GM19372 (cell line): ENCODE results near the gene TACC3.
A peak's percentile ranks its signal among the peaks of the same experiment; 100 is the strongest.

Experiments used
- ATAC-seq: cut with Tn5 transposase; IDR thresholded peaks from one replicate; pipeline ENCODE4 v1.9.1; 2021; ENCODE audit warnings: mild to moderate bottlenecking, low read depth, moderate library complexity; ENCODE audit not compliant: unreplicated experiment

The TACC3 gene

GRCh38 chr4:1721003-1721665 lies at the start of gene TACC3, which contains the start of gene TMEM129:
TACC3 (plus strand) TSS chr4:1721521; CDS start chr4:1723422, 1,901 bp downstream.
TMEM129 (minus strand) TSS chr4:1721323; CDS start chr4:1720837, 486 bp downstream.
- ATAC-seq: peak; percentile 76

- no peak for ATAC-seq
Observed at GRCh38 chr4:1673671-1674070, 47.6 kb upstream of the TACC3 start.

- ATAC-seq: no peak
Observed at GRCh38 chr4:1674682-1675081, 46.6 kb upstream of the TACC3 start.

- no peak for ATAC-seq
Observed at GRCh38 chr4:1675136-1675801, 46.1 kb upstream of the TACC3 start.

GRCh38 chr4:1675802-1676137 lies 45.6 kb upstream of the TACC3 start:
- no peak for ATAC-seq

- ATAC-seq: no peak
Observed at GRCh38 chr4:1676605-1677525, 44.5 kb upstream of the TACC3 start.

- ATAC-seq: no peak
Observed at GRCh38 chr4:1678244-1678643, 43.1 kb upstream of the TACC3 start.

GRCh38 chr4:1682860-1683259 lies 38.5 kb upstream of the TACC3 start:
- ATAC-seq: no peak

- no peak for ATAC-seq
Observed at GRCh38 chr4:1683261-1683735, 38.0 kb upstream of the TACC3 start.

- ATAC-seq: peak; percentile 90
Observed at GRCh38 chr4:1683736-1684505, 37.4 kb upstream of the TACC3 start, which contains the start of gene FAM53A. FAM53A (minus strand) TSS chr4:1684313; CDS start chr4:1668741, 15,572 bp downstream.

GRCh38 chr4:1684506-1685234 lies 36.7 kb upstream of the TACC3 start:
- ATAC-seq: no peak

GRCh38 chr4:1685235-1686150 lies 35.8 kb upstream of the TACC3 start:
- ATAC-seq: no peak

GRCh38 chr4:1686440-1687036 lies 34.8 kb upstream of the TACC3 start:
- no peak for ATAC-seq

GRCh38 chr4:1690698-1691097 lies 30.6 kb upstream of the TACC3 start:
- ATAC-seq: no peak

GRCh38 chr4:1691737-1692373 lies 29.5 kb upstream of the TACC3 start:
- ATAC-seq: no peak

GRCh38 chr4:1693131-1693896 lies 28.0 kb upstream of the TACC3 start:
- ATAC-seq: peak; percentile 82

- ATAC-seq: no peak
Observed at GRCh38 chr4:1695913-1696312, 25.4 kb upstream of the TACC3 start.
